ENCODE data around the gene TTLL6. TPM values are rescaled to one million over a fixed set of nuclear protein-coding genes. Genes with fewer than 3 reads are reported as not detected.

TTLL6 gene
- total RNA-seq, 1 donor from 2014 or later = not detected

DNA sequence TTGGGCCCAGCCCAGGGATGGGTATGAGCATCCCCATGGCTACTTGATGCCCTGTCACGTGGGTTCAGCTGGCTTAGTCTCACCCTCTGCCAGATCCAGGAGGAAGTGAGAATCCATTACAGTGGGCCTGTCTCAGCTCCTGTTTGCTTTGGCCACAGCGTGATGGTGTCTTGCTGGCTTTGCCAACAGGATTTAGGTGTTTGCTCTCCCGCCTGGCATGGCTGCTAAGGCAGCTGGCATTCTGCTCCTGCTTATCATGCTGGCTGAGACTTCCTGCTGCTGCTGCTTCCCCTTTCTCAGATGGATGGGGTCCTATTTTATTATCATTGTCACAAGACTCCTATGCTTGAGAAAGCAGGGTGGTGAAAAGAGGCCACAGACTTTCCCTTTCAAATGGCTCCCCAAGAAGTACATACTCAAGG lies 60.2 kb downstream of the TTLL6 start:
- no peak overlapping the region for H3K27ac Mint-ChIP-seq (ENCODE audit: unreplicated experiment)
- no peaks in the 10 kb centered on the region for H4K20me1 ChIP-seq (ENCODE audit: insufficient read depth, low read length)
- H3K27ac ChIP-seq (ENCODE audit: low read depth, low read length) = no peak overlapping the region
- H3K9me3 ChIP-seq (ENCODE audit: insufficient read depth, low read depth, low read length) = peaks cover 6% of the 10 kb centered on the region
- TF ChIP-seq, protein P1, sequence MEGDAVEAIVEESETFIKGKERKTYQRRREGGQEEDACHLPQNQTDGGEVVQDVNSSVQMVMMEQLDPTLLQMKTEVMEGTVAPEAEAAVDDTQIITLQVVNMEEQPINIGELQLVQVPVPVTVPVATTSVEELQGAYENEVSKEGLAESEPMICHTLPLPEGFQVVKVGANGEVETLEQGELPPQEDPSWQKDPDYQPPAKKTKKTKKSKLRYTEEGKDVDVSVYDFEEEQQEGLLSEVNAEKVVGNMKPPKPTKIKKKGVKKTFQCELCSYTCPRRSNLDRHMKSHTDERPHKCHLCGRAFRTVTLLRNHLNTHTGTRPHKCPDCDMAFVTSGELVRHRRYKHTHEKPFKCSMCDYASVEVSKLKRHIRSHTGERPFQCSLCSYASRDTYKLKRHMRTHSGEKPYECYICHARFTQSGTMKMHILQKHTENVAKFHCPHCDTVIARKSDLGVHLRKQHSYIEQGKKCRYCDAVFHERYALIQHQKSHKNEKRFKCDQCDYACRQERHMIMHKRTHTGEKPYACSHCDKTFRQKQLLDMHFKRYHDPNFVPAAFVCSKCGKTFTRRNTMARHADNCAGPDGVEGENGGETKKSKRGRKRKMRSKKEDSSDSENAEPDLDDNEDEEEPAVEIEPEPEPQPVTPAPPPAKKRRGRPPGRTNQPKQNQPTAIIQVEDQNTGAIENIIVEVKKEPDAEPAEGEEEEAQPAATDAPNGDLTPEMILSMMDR (IDR thresholded peaks at IDR 0.05; ENCODE audit: insufficient read depth, low read depth, low read length) = no peak
- no peak for TF ChIP-seq EZH2 (IDR thresholded peaks at IDR 0.05; ENCODE audit: insufficient read depth, low read length)
- peaks cover 13% of the 10 kb centered on the region for H3K9me3 Mint-ChIP-seq (ENCODE audit: unreplicated experiment)
- H3K4me3 ChIP-seq (ENCODE audit: insufficient read depth, low read depth, low read length) = no peak overlapping the region
- no peak for DNase-seq (ENCODE audit: low read depth)
- no peaks in the 10 kb centered on the region for H3K79me2 ChIP-seq (ENCODE audit: insufficient read depth, low read length)
- H3K4me1 ChIP-seq (ENCODE audit: insufficient read depth, low read length) = peaks cover 4% of the 10 kb centered on the region
- H3K36me3 Mint-ChIP-seq (ENCODE audit: low read depth, unreplicated experiment) = peaks cover 5% of the 10 kb centered on the region
- H2AFZ ChIP-seq (ENCODE audit: low read depth, low read length) = no peak overlapping the region
- H3K27me3 ChIP-seq (ENCODE audit: insufficient read depth, low read length) = peaks cover 83% of the 10 kb centered on the region
- peaks cover 3% of the 10 kb centered on the region for H3K4me1 Mint-ChIP-seq (ENCODE audit: low read depth, unreplicated experiment)
- no peak overlapping the region for H3K9ac ChIP-seq (ENCODE audit: low read length)
- no peak overlapping the region for H3K4me2 ChIP-seq (ENCODE audit: low read length)
- FAIRE-seq = no peak
- no peaks in the 10 kb centered on the region for H3K36me3 ChIP-seq (ENCODE audit: insufficient read depth, low read length)
- no peak overlapping the region for H3K4me3 Mint-ChIP-seq (ENCODE audit: unreplicated experiment)
- H3K27me3 Mint-ChIP-seq (ENCODE audit: low read depth, unreplicated experiment) = peaks cover 87% of the 10 kb centered on the region

DNA sequence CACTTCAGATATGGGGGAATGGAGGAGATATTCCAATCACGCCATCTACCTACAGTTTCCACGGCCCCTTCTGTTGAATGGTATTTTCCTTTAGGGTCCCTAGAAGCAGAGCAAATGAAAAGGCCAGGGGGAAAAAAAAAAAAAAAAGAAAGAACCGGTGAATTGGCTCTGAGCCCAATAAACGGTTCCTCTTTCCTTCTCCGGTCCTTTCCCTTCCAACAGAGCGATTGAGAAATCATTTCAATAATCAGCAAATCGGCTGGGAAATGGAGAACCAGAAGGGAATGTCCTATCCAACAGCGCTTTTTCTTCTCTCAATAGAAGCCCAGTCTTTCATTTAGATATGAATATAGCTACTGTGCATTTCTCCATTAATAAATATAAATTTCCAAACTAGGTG lies 61.7 kb downstream of the TTLL6 start:
- H4K20me1 ChIP-seq (ENCODE audit: insufficient read depth, low read length) = no peaks in the 10 kb centered on the region
- H3K4me3 Mint-ChIP-seq (ENCODE audit: unreplicated experiment) = no peak overlapping the region
- no peak for FAIRE-seq
- H3K79me2 ChIP-seq (ENCODE audit: insufficient read depth, low read length) = no peaks in the 10 kb centered on the region
- peaks cover 89% of the 10 kb centered on the region for H3K27me3 Mint-ChIP-seq (ENCODE audit: low read depth, unreplicated experiment)
- H3K36me3 ChIP-seq (ENCODE audit: insufficient read depth, low read length) = no peaks in the 10 kb centered on the region
- H3K9me3 ChIP-seq (ENCODE audit: insufficient read depth, low read depth, low read length) = peaks cover 6% of the 10 kb centered on the region
- H3K9me3 Mint-ChIP-seq (ENCODE audit: unreplicated experiment) = peaks cover 10% of the 10 kb centered on the region
- H3K4me2 ChIP-seq (ENCODE audit: low read length) = no peak overlapping the region
- DNase-seq (ENCODE audit: low read depth) = no peak
- TF ChIP-seq, protein P1 (IDR thresholded peaks at IDR 0.05; ENCODE audit: insufficient read depth, low read depth, low read length) = no peak
- TF ChIP-seq EZH2 (IDR thresholded peaks at IDR 0.05; ENCODE audit: insufficient read depth, low read length) = no peak
- H3K27me3 ChIP-seq (ENCODE audit: insufficient read depth, low read length) = peaks cover 90% of the 10 kb centered on the region
- H2AFZ ChIP-seq (ENCODE audit: low read depth, low read length) = no peak overlapping the region
- H3K4me1 Mint-ChIP-seq (ENCODE audit: low read depth, unreplicated experiment) = peaks cover 3% of the 10 kb centered on the region
- no peak overlapping the region for H3K27ac Mint-ChIP-seq (ENCODE audit: unreplicated experiment)
- peaks cover 4% of the 10 kb centered on the region for H3K4me1 ChIP-seq (ENCODE audit: insufficient read depth, low read length)
- no peak overlapping the region for H3K9ac ChIP-seq (ENCODE audit: low read length)
- no peak overlapping the region for H3K27ac ChIP-seq (ENCODE audit: low read depth, low read length)
- H3K36me3 Mint-ChIP-seq (ENCODE audit: low read depth, unreplicated experiment) = peaks cover 5% of the 10 kb centered on the region
- no peak overlapping the region for H3K4me3 ChIP-seq (ENCODE audit: insufficient read depth, low read depth, low read length)

DNA sequence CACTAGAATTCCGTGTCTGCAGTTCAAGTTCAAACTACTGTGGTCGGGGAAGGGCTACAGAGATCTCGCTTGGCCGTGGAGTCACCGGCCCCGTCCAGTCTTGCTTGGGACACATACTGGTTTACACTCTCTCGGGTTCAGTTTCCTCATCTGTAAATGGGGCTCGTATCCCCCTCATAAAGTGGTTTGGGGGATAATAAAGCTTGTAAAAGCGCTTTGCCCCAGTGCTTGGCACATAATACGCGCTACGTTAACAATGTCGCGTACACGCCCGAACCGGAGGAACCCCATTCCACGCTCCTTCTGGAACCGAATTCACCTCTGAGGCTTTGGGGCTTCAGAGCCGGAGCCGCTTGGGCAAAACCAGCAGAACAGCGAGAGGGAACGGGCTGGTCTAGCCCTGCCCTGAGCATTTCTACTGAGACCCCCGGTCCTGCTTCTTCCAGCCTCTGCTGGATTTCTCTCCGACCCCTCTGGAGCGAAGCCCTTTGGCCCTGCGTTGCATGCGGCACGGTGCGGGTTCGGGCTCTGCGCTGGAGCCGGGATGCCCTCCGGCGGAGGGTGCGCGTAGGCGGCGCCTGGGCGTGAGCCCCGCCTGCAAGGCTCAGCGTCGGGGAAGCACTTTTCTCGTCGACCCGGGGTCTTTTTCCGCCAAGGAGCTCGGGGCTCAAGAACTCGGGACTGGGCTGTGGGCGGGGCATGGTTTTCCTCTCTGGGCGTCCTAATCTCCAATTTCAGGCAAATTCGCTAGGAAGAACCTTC lies 62.3 kb downstream of the TTLL6 start:
- H3K27me3 Mint-ChIP-seq (ENCODE audit: low read depth, unreplicated experiment) = peaks cover 91% of the 10 kb centered on the region
- no peak for FAIRE-seq

More for the DNA sequence above, 62.3 kb downstream of the TTLL6 start:
- Histone ChIP-seq H3K9ac (ENCODE audit: low read length) (no peak overlapping the region), H4K20me1 (ENCODE audit: insufficient read depth, low read length) (peaks cover 2% of the 10 kb centered on the region), H3K79me2 (ENCODE audit: insufficient read depth, low read length) (no peaks in the 10 kb centered on the region), H3K4me1 (ENCODE audit: insufficient read depth, low read length) (peaks cover 4% of the 10 kb centered on the region), H3K9me3 (ENCODE audit: insufficient read depth, low read depth, low read length) (peaks cover 8% of the 10 kb centered on the region), H3K4me3 (ENCODE audit: insufficient read depth, low read depth, low read length) (no peak overlapping the region), H2AFZ (ENCODE audit: low read depth, low read length) (no peak overlapping the region), H3K4me2 (ENCODE audit: low read length) (peak overlapping the region; percentile 64), H3K27ac (ENCODE audit: low read depth, low read length) (no peak overlapping the region), H3K27me3 (ENCODE audit: insufficient read depth, low read length) (peaks cover 95% of the 10 kb centered on the region), H3K36me3 (ENCODE audit: insufficient read depth, low read length) (no peaks in the 10 kb centered on the region)
- Mint-ChIP-seq H3K27ac (ENCODE audit: unreplicated experiment) (no peak overlapping the region), H3K4me1 (ENCODE audit: low read depth, unreplicated experiment) (peaks cover 3% of the 10 kb centered on the region), H3K4me3 (ENCODE audit: unreplicated experiment) (no peak overlapping the region), H3K9me3 (ENCODE audit: unreplicated experiment) (peaks cover 10% of the 10 kb centered on the region), H3K36me3 (ENCODE audit: low read depth, unreplicated experiment) (peaks cover 5% of the 10 kb centered on the region)
- TF ChIP-seq EZH2 (IDR thresholded peaks at IDR 0.05; ENCODE audit: insufficient read depth, low read length) = peak; percentile 85
- TF ChIP-seq, protein P1 (IDR thresholded peaks at IDR 0.05; ENCODE audit: insufficient read depth, low read depth, low read length) = no peak
- no peak for DNase-seq (ENCODE audit: low read depth)

Data from astrocyte (in vitro differentiated cells and primary cell).